ENCODE data around the gene SLC25A46.
A peak's percentile ranks its signal among the peaks of the same experiment; 100 is the strongest.
"Not testable (repeated sequence)": the region's sequence is repeated elsewhere in the genome, so short reads cannot be mapped to it uniquely, and the experiment has no call there.

The SLC25A46 gene

GRCh38 chr5:110757118-110757729 is 18.4 kb downstream of the SLC25A46 start:
- peak; percentile 61 for DNase-seq (ENCODE audit: low spot score)

- no peak for DNase-seq (ENCODE audit: low spot score)
Observed at GRCh38 chr5:110760158-110760557, 21.4 kb downstream of the SLC25A46 start.

- DNase-seq (ENCODE audit: low spot score): no peak
Observed at GRCh38 chr5:110768138-110768860, 29.5 kb downstream of the SLC25A46 start.

- DNase-seq (ENCODE audit: low spot score): no peak
Observed at GRCh38 chr5:110769000-110769681, 30.3 kb downstream of the SLC25A46 start.

- no peak for DNase-seq (ENCODE audit: low spot score)
Observed at GRCh38 chr5:110770286-110770685, 31.5 kb downstream of the SLC25A46 start.

GRCh38 chr5:110784901-110785300 is 46.1 kb downstream of the SLC25A46 start:
- no peak for DNase-seq (ENCODE audit: low spot score)

GRCh38 chr5:110785356-110785755 is 46.5 kb downstream of the SLC25A46 start:
- DNase-seq (ENCODE audit: low spot score): no peak

- DNase-seq (ENCODE audit: low spot score): not testable (repeated sequence)
Observed at GRCh38 chr5:110788006-110788405, 49.2 kb downstream of the SLC25A46 start.

- no peak for DNase-seq (ENCODE audit: low spot score)
Observed at GRCh38 chr5:110790673-110791072, 51.9 kb downstream of the SLC25A46 start.

GRCh38 chr5:110802998-110803397 is 64.2 kb downstream of the SLC25A46 start:
- DNase-seq (ENCODE audit: low spot score): no peak

- DNase-seq (ENCODE audit: low spot score): no peak
Observed at GRCh38 chr5:110803467-110804326, 64.9 kb downstream of the SLC25A46 start.

- DNase-seq (ENCODE audit: low spot score): no peak
Observed at GRCh38 chr5:110807169-110807568, 68.4 kb downstream of the SLC25A46 start.

GRCh38 chr5:110809006-110809405 is 70.2 kb downstream of the SLC25A46 start:
- DNase-seq (ENCODE audit: low spot score): no peak
